HCT116 (cell line): ENCODE results near the gene SYCE3. TPM values are rescaled to one million over a fixed set of nuclear protein-coding genes. Genes with fewer than 3 reads are reported as not detected.
A peak's percentile ranks its signal among the peaks of the same experiment; 100 is the strongest.

Source experiments
- ATAC-seq: fragments of 200-7000 bp; cut with Tn5 transposase; 2 replicates; pipeline ENCODE4 v1.9.1; 2020; ENCODE audit warnings: mild to moderate bottlenecking, moderate library complexity
- BruUV-seq: library from RNA; stranded (reverse); fragments of 400-500 nt; replicated peaks from 2 replicates; lab custom pipeline; 2021; lab: Mats Ljungman, UMichigan
- CTCF ChIA-PET: fragments of 300-600 bp; sonication (Branson Sonifier 250); formaldehyde crosslinking; loops from one replicate; lab custom pipeline; 2021; ENCODE audit warnings: antibody characterized with exemption; lab: Charles Lee
- POLR2A ChIA-PET: fragments of 300-600, 350-600 bp; sonication (Branson Sonifier 250); formaldehyde crosslinking; loops from one replicate; lab custom pipeline; 2021; ENCODE audit warnings: antibody characterized with exemption; lab: Charles Lee
- RAD21 ChIA-PET, 2 experiments: fragments of 300-600 bp; sonication (Branson Sonifier 250); formaldehyde crosslinking; loops; one replicate each; lab custom pipeline; 2023; ENCODE audit warnings: low total read pairs in 2 of 2; ENCODE audit not compliant: uncharacterized antibody in 2 of 2, unreplicated experiment in 2 of 2, low non-redundant PET in 1 of 2; lab: Charles Lee
- DNase-seq: peaks from one replicate; pipeline ENCODE4 v3.0.0-alpha.2; 2010; ENCODE audit warnings: low read depth, low spot score
- H2AFZ ChIP-seq: fragments of 200-600 bp; shearing (Covaris generic), sonication (generic); 2 replicates; pipeline ENCODE4 v1.6.1; 2017; ENCODE audit warnings: low read depth, mixed run types, mixed read lengths, antibody characterized with exemption, low read length; ENCODE audit not compliant: poor library complexity, severe bottlenecking
- H3K27ac ChIP-seq: 2 replicates; pipeline ENCODE4 v1.5.1; 2012; ENCODE audit warnings: low read depth, low read length
- H3K27me3 ChIP-seq: fragments of 200-600 bp; sonication (generic); 2 replicates; pipeline ENCODE4 v1.6.1; 2016; ENCODE audit warnings: mixed run types, low read length, mixed read lengths; ENCODE audit not compliant: insufficient read depth
- H3K36me3 ChIP-seq, 2 experiments: fragments of 200-500 bp in 1 of 2; fragments of 200-600 bp in 1 of 2; sonication (Bioruptor generic) in 1 of 2; sonication (generic) in 1 of 2; 2 replicates each; pipeline versions ENCODE4 v1.5.1 to v1.6.1; 2014 to 2016; ENCODE audit warnings: low read length in 2 of 2, inconsistent platforms in 1 of 2, mixed read lengths in 1 of 2, mixed run types in 1 of 2; ENCODE audit not compliant: insufficient read depth in 2 of 2, control insufficient read depth in 1 of 2
- H3K4me1 ChIP-seq, 2 experiments: fragments of 200-600 bp in 1 of 2; sonication (generic) in 1 of 2; 2 replicates each; pipeline versions ENCODE4 v1.5.1 to v1.6.1; 2012 to 2017; ENCODE audit warnings: low read length in 2 of 2, inconsistent platforms in 1 of 2, mild to moderate bottlenecking in 1 of 2, mixed read lengths in 1 of 2, mixed run types in 1 of 2, moderate library complexity in 1 of 2; ENCODE audit not compliant: insufficient read depth in 2 of 2, control insufficient read depth in 1 of 2
- H3K4me2 ChIP-seq: fragments of 200-600 bp; sonication (generic); 2 replicates; pipeline ENCODE4 v1.6.1; 2017; ENCODE audit warnings: mixed run types, low read length, mixed read lengths
- H3K4me3 ChIP-seq, 2 experiments: fragments of 200-600 bp in 1 of 2; sonication (generic) in 1 of 2; replicated peaks in 1 of 2; 2 replicates each; pipeline ENCODE4 v1.5.1; 2011 to 2016; ENCODE audit warnings: low read length in 2 of 2, control low read depth in 1 of 2, low read depth in 1 of 2, mild to moderate bottlenecking in 1 of 2, mixed read lengths in 1 of 2, mixed run types in 1 of 2
- H3K79me2 ChIP-seq: fragments of 200-600 bp; sonication (generic); 2 replicates; pipeline ENCODE4 v1.6.1; 2017; ENCODE audit warnings: mild to moderate bottlenecking, mixed run types, low read length, moderate library complexity, mixed read lengths; ENCODE audit not compliant: insufficient read depth
- H3K9ac ChIP-seq: fragments of 200-600 bp; sonication (generic); 2 replicates; pipeline ENCODE4 v1.6.1; 2016; ENCODE audit warnings: low read length, mixed read lengths
- H3K9me2 ChIP-seq: fragments of 200-600 bp; sonication (generic), shearing (Covaris generic); 2 replicates; pipeline ENCODE4 v1.6.1; 2017; ENCODE audit warnings: mixed run types, mild to moderate bottlenecking, moderate library complexity; ENCODE audit not compliant: insufficient read depth
- H3K9me3 ChIP-seq, 2 experiments: fragments of 200-500 bp in 1 of 2; fragments of 200-600 bp in 1 of 2; sonication (Bioruptor generic) in 1 of 2; sonication (generic) in 1 of 2; 2 replicates each; pipeline ENCODE4 v1.6.1; 2014 to 2017; ENCODE audit warnings: low read length in 2 of 2, mixed read lengths in 2 of 2, inconsistent platforms in 1 of 2, low read depth in 1 of 2, mild to moderate bottlenecking in 1 of 2, mixed run types in 1 of 2, moderate library complexity in 1 of 2; ENCODE audit not compliant: control insufficient read depth in 1 of 2, insufficient read depth in 1 of 2
- H4K20me1 ChIP-seq: fragments of 200-600 bp; sonication (generic), shearing (Covaris generic); 2 replicates; pipeline ENCODE4 v1.6.1; 2017; ENCODE audit warnings: mixed run types, mild to moderate bottlenecking, moderate library complexity; ENCODE audit not compliant: insufficient read depth
- EGR1 ChIP-seq: IDR thresholded peaks from 2 replicates; pipeline ENCODE4 v1.6.1; 2012; ENCODE audit warnings: low read depth
- EZH2phosphoT487 ChIP-seq: fragments of 200-600 bp; IDR thresholded peaks from 2 replicates; pipeline ENCODE4 v1.6.1; 2018; ENCODE audit warnings: antibody characterized with exemption, borderline replicate concordance
- SP1 ChIP-seq: IDR thresholded peaks from 2 replicates; pipeline ENCODE4 v1.6.1; 2012; ENCODE audit warnings: low read depth
- TCF7L2 ChIP-seq: IDR thresholded peaks from 2 replicates; pipeline ENCODE4 v1.7.0; 2011; ENCODE audit warnings: borderline replicate concordance, inconsistent platforms; ENCODE audit not compliant: insufficient read depth, insufficient read length; ENCODE audit errors: extremely low read depth
- ZNF274 ChIP-seq: fragments of 200-500 bp; sonication (Bioruptor generic); IDR thresholded peaks from 2 replicates; pipeline ENCODE4 v1.6.1; 2014; ENCODE audit warnings: mild to moderate bottlenecking, low read depth, low read length, inconsistent platforms
- intact Hi-C: fragments of 100-400 bp; cut with micrococcal nuclease; formaldehyde crosslinking; loops from 2 replicates; pipeline ENCODE4 v1.10.0; 2022
- total RNA-seq: library from RNA; stranded (reverse); gene quantifications from one replicate; pipeline ENCODE4 v1.2.1, GENCODE V29; 2021; ENCODE audit not compliant: unreplicated experiment
- TF ChIP-seq, protein P1 (sequence below): IDR thresholded peaks from 2 replicates; pipeline ENCODE4 v1.6.1; 2012

The SYCE3 gene
- total RNA-seq, 1 experiment from 2014 or later = not detected

DNA sequence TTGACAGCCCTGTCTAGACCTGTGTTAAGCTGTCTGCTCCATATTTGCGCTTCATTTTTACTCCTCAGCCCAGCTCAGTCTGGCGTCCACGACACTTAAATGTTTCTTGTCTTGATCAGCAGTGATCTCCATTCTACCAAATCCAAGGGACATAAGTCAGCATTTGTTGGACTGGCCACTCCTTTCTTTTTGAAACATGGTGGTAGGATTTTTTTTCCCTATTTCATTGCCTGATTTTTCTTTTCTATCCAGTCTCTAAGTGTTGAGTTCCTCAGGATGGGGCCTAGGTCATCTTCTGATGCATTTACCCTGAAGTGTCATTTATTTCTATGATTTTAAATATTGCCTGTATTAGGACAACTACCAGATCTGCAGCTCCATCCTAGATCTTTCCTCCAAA, 53.8 kb downstream of the SYCE3 start:
- Histone ChIP-seq H3K27me3 (no peaks in the 10 kb centered on the region), H2AFZ (no peak overlapping the region), H3K9me3 (no peaks in the 10 kb centered on the region), H3K36me3 (peaks cover 0 to 8% of the 10 kb centered on the region in 2 experiments; a peak in 1 of 4 replicates), H3K79me2 (peaks cover 66% of the 10 kb centered on the region), H3K4me2 (peak overlapping the region; percentile 81), H3K27ac (peak overlapping the region; percentile 84; the same call in 1 of the 2 replicates), H3K4me1 (peaks cover 10 to 17% of the 10 kb centered on the region in 2 experiments), H4K20me1 (no peaks in the 10 kb centered on the region), H3K9ac (peak overlapping the region; percentile 74), H3K4me3 (peak overlapping the region; percentile 66 to 87), H3K9me2 (no peaks in the 10 kb centered on the region)
- ATAC-seq = no peak
- ChIA-PET POLR2A (interaction anchor here (2.1 kb wide), 1 partner anchor 17 kb away, joined by 20 read pairs; the partner anchor contains the start of gene SCO2), CTCF (interaction anchor here (0.7 to 1.8 kb wide), 2 partner anchors 17 to 24 kb away, joined by 3 to 21 read pairs; partner anchors contain the start of gene SCO2), RAD21 (no interaction called here)
- TF ChIP-seq, protein P1, sequence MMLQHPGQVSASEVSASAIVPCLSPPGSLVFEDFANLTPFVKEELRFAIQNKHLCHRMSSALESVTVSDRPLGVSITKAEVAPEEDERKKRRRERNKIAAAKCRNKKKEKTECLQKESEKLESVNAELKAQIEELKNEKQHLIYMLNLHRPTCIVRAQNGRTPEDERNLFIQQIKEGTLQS = no peak
- TF ChIP-seq EGR1 (no peak), TCF7L2 (no peak), EZH2phosphoT487 (no peak), ZNF274 (no peak), SP1 (no peak)
- intact Hi-C loops = loop anchor here (1.0 kb wide), 1 partner anchor 16 kb away; the partner anchor contains the start of gene SCO2
- TSS peak; percentile 76 for BruUV-seq
- DNase-seq = no peak
